Measurements from ENCODE around the gene ARHGEF4.

ARHGEF4 gene

DNA sequence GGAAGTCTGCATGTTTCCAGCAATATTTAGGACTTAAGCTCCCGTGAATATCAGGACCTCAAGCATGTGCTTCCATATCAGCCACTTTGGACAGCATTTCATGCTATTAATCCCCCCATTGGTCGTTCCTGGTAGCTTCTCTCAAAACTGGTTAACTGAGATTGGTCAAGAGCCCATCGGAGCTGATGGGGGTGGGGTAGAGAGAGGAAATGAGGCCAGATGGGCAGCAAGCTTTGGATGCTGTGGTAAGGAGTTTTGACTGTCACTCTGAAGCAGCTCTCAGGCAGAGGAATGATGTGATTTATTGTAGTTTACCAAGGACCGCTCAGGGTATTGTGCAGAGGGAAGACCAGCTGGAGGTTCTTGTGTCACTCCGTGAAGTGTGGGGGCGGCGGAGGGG lies 174.8 kb downstream of the ARHGEF4 start:
- no peak for DNase-seq (ENCODE audit: low read depth in 3 of 3)

DNA sequence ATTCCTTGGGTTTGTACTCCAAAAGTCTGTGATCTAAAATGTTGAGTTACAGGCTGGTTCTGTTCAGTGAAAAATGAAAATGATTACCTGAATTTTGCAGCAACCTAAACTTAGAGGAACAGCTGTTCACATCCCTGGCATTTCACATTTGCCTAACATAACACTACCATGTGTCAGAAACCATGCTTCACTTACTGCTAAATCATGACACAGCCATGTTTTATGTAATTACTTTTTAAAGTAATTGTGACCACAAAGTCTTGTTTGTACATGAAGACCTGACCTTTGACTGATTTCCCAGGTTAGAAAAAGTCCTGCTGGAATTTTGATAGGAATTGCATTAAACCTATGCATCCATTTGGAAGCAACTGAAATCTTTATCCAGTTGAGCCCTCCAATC lies 177.4 kb downstream of the ARHGEF4 start:
- DNase-seq (ENCODE audit: low read depth in 3 of 3) = no peak

DNA sequence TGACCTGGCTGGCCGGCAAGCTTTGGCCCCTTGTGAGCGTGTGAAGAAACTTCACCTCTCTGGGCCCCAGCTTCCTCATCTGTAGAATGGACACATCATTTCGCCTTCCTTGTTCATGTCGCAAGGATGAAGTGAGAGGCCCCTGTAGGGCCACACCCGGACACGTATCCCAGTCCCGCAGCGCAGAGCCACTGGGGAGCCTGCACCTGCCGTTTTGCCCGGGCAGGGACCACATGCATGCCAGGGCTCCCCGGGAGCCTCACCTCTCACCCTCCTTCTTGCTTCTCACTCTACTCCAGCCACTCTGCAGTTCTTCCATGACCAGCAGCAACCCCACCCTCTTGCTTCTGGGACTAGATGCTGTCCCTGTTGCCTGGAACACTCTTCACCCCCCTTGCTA lies 179.1 kb downstream of the ARHGEF4 start:
- DNase-seq (ENCODE audit: low read depth in 3 of 3) = no peak

DNA sequence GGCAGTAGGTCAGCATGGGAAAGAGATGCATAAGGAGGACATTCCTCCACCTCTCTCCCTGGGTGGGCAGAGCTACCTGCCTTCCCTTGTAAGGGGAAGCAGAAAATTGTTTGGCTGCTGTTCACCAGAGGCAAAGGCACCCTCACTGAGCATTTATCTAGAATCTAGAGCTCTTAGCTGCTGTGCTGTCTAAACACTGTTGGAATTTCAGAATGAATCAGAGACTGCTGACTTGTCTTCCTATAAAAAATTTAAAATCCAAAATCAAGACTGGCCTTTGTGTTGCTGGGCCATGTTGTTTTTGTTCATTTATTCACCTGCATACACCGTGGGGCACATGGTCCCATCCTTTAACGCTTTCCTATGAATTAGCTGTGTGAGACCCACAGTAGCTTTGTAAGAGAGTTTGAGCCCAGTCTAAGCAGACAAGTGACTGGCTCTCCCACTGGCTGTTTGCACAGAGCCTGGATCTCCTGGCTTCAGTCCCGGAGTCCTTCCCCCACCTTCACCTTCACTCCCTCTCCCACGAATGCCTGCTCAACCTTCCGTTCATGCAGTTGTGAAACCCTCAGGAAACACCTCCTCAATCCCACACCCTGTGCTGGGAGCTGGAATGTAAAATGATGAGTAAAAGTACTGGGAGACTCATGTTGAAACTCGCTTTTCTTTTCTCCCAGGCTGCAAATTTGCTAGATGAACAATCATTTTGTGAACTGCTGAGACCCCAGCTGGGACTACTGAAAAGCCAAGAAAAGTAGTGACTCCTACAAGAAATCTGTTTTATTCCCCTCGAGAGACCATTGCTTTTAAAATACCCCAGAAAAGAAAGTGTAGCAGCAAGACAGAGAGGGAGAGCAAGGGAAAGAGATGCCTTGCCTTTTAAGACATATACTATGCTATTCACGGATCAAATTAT lies 180.4 kb downstream of the ARHGEF4 start:
- no peak for DNase-seq (ENCODE audit: low read depth in 3 of 3)

DNA sequence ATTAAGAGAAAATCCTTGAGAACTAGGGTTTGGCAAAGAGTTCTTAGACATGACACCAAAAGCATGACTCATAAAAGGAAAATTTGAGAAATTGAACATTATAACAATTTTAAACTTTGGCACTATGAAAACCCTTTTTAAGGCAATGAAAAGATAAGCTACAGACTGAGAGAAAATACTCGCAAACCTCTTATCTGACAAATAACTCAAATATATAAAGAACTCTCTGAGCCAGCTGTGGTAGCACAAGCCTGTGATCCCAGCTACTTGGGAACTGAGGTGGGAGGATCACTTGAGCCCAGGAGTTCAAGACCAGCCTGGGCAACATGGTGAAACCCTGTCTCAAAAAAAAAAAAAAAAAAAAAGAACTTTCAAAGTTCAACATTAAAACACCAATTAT lies 186.0 kb downstream of the ARHGEF4 start:
- DNase-seq (ENCODE audit: low read depth in 3 of 3) = no peak

DNA sequence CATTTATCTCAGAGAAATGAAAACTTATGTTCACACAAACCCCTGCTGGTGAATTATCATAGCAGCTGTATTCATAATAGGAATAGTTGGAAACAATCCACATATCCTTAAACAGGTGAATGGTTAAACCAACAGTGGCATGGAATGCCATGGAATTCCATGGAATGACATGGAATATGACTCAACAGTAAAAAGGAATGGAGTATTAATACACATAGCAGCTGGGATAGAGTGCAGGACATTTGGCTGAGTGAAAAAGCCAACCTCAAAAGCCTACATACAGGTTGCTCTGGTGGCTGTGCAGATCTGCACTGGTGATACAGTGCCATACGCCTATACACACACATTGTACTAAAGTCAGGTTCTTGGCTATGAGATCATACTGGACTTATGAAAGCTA lies 187.0 kb downstream of the ARHGEF4 start:
- DNase-seq (ENCODE audit: low read depth in 3 of 3) = no peak

DNA sequence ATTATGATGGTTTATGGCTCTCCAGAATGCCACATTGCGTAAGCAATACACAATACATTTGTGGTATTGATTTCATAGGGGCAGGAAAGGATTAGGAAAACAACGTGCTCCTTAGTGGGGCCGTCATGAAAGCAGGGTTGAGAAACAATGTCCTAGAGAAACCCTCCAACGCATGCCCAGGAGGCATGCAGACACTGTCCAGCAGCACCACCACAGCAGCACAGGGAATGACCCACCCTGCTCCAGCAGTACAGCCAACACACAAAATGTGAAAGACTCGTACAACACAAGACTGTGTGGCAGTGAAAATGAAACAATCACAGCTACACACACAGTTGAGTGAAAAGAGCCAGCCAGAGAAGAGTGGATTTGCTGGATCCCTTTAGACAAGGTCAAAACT lies 190.2 kb downstream of the ARHGEF4 start:
- no peak for DNase-seq (ENCODE audit: low read depth in 3 of 3)

DNA sequence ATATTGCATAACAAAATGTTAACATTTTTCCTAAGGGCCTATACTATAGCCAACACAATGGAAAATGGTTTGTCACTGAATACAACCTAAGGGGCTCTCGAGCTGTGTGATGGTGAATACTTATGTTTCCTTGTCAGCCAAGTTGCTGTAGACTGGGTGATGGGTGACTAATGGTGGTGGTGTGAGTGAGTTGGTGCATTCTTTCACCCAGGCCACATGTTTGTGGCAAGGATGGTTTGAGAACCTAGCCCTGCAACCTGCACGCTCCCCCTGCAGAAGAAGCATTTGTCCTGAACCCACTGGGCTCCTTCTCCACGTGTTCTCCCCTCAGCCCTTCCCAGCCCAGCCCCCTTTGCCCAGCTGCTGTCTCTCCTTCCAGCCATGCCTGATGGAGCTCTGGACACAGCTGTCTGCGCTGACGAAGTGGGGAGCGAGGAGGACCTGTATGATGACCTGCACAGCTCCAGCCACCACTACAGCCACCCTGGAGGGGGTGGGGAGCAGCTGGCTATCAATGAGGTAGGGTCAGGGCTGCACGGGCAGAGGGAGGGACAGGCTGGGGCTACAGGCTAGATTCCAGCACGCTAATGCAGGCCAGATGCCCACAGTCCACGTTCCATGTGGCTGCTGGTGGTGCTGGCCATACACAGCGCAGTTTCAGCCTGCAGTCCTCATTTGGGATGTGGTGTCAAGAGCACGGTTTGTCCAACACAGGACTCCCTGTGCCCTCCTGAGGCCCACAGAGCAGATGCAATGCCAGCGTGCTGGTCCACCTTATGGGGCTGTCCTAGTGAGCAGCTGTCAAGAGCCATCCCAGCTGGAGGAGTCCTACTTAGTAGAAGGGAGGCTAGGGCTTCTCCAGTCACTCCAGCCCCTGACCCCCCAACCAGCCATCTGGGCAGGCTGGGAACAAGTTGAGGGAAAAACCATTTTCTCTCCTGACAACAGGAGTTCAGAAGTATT lies 191.1 kb downstream of the ARHGEF4 start:
- DNase-seq (ENCODE audit: low read depth in 3 of 3) = no peak

DNA sequence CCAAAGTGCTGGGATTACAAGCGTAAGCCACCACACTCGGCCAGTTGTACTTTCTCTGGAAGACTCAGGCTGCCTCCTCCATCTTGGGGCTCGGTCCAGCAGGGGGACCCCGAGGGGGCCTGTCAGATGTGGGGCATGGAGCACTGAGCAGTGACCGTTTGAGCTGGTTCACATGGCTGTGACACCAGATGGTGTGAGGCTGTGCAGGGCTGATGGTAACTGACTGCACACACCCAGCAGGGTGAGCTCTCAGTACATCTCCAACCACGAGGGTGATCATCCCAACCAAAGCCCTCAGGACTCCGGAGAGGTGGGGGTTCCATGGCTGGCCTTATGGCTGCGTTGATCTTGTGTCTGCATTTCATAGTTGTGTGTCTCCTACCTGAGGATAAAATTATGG lies 193.1 kb downstream of the ARHGEF4 start:
- DNase-seq (ENCODE audit: low read depth in 3 of 3) = no peak

DNA sequence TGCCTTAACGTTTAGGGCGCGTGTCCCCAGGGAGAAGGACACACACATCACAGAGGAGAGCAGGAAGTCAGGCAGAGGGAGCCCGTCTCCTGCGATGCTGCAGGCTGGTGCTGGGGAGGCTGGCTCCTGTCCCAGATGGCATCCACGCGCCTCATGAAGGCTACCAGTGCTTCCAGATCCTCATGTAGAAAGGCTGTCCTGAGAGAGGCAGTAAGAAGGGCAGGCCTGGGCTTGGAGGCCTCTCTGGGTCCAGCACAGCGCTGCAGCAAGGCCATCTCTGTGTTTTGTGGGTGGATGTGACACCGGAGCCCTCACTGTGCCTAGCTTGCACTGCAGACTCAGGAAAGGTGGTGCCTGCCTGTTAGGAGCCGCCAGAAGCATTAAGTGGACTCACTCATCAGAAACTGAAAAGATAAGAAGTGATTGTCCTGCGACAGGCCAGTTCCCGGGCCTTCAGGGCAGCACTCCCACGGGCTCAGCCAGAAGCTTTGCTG lies 193.8 kb downstream of the ARHGEF4 start:
- no peak for DNase-seq (ENCODE audit: low read depth in 3 of 3)

DNA sequence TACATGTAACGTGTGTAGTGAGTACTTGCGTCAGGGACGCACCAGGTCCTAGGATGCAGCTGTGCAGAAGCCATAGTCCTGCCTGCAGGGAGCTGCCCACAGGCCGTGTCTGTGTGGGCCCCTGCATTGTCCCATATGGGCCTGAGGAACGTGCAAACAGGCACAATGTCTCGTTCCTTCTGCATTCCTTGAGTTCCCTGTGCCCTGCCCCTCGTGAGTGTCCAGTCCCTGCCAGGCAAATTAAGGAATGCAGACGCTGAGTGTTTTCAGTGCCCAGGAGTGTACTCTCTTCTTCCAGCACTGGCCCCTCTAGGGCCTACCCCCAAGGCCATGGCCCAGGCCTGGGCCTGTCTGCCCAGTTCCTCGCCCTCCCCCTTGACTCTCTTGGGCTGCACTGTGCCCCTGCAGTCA lies 194.7 kb downstream of the ARHGEF4 start:
- DNase-seq (ENCODE audit: low read depth in 3 of 3) = no peak

DNA sequence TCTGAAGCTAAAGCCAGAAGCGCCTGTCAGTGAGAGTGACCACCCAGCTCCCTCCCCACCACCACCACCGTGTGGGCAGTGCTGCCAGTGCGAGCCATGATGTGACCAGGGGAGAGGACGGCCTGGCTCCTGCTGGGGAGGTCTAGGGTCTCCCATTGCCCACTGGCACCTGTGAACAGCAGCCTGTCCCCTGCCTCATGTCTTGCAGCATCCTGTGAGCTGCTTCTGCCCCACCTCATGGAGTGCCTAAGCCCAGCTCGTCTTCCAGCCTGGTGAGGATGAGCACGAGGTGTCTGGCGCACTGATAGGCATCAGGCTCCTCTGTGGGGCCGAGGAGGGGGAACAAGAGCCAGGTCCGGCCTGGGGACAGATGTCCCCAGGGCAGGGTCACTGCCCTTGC lies 195.2 kb downstream of the ARHGEF4 start:
- no peak for DNase-seq (ENCODE audit: low read depth in 3 of 3)

DNA sequence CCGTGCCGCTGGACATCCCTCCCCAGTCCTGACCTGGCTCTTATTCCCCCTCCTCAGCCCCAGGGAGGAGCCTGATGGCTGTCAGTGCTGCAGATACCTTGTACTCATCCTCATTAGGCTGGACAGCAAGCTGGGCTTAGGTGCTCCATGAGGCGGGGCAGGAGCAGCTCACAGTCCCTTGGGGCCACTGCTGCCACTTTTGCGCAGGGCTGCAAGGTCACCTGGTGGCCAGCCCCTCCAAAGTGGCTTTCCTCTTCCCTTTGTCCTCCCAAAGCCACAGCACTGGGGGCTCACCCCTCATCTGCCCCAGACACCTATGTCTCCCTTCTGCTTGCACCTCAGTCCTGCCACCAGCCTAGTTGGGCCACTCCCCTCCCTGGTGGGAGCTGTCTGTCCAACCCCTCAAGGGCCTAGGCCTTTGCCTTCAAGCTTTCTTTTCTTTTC lies 195.7 kb downstream of the ARHGEF4 start:
- DNase-seq (ENCODE audit: low read depth in 3 of 3) = no peak

DNA sequence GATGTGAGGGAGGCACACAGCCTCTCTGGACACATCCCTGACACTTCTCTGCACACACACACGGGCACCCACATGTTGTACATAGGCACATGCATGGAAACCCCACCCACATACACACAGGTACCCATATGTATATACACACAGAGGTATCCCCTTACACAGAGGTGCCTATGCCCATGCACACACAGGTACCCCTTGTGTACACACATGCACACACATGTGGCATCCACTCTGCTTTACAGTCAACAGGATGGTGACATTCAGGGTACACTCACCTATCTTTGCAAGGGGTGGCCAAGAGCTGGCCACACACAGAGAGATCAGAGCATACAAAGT lies 197.0 kb downstream of the ARHGEF4 start:
- no peak for DNase-seq (ENCODE audit: low read depth in 3 of 3)

DNA sequence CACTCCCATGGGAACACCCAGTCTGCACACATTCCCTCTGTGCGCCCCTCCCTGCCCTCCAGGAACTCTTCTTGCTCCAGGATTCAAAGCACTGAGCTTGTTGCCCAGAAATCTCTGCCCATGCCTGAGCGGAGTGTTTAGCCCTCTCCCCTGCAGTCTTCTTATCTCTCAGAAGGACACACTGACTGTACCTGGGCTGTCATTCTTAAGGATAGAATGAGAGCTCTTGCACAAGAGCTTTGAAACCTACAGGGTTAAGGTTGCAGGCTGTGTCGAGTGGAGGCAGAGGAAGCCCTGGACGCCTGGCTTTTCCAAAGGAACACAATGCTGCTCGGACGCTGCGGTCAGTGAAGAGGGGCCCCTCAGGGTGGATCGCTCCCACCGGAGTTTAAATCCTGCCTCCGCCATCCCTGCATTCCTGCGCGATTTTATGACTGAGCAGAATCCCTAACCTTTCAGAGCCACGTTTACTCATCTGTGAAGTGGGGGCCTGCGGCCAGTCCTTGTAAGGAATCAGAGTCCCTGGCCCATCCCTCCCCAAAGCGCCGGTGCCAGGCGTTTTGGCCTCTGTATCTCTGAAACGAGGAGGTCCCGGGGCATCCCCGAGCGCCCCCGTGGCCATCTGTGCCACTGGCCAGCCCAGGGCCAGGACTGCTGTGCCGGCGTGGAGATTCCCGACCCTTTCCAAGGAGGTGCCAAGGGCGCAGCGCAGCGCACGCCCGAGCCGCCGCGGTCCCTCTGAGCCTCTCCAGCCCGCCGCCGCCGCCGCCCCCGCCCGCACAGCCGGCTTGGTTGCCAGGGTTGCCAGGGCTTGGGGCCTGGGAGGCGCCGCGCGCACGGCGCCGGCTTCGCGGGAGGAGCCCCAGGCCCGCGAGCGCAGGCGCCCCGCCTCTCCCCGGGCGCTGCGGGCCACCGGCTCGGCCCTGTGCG lies 197.7 kb downstream of the ARHGEF4 start:
- peak in 1 of 3 experiments; percentile 33 for DNase-seq (ENCODE audit: low read depth in 3 of 3)

DNA sequence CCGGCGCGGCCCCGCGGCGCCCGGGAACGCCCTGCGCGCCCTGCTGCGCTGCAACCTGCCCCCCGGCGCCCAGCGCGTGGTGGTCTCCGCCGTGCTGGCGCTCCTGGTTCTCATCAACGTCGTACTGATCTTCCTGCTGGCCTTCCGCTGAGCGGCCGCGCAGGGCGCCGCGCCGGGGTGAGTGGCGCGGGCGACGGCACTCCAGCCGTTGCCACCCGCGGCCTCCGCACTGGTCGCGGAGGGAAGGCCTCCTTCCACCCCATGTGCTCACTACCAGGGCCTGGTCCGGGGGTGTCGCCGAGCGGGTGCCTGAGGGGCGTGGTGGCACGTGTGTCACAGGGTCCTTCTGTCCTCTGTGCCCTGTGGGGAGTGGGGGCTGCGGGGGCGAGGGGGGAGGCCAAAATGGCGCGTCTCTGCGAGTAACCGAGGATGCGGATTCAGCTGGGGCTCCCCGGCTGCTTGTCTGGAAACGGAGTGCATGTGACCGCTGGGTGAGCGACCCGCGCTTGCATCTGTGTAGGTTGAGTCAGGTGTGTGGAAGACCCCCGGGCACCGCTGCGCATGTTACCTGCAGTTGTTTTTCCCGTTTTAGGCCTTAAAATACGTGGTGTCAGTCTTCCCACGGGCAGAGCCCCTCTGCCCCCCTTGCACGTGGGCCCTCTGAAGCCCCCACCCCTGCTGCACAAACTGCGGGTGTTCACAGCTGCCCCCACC lies 198.6 kb downstream of the ARHGEF4 start:
- no peak for DNase-seq (ENCODE audit: low read depth in 3 of 3)

DNA sequence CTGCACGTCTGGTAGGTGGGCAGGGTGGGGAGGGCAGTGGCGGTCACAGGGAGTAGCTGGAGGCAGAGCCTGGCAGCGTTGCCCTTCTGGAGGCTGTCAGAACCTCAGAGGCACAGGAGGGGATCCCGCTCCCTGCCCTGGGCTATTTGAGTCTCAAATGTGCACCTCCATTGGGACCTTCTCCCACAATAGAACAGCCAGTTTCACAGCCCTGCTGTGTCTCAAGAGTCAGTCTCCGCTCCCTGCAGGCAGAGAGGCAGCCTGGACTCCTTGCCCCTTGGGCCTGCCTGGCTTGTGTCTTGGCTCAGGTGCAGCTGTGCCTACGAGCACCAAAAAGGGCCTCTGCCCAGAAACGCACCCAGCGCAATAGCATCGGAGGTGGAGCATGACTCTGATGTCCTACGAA lies 199.1 kb downstream of the ARHGEF4 start:
- no peak for DNase-seq (ENCODE audit: low read depth in 3 of 3)

DNA sequence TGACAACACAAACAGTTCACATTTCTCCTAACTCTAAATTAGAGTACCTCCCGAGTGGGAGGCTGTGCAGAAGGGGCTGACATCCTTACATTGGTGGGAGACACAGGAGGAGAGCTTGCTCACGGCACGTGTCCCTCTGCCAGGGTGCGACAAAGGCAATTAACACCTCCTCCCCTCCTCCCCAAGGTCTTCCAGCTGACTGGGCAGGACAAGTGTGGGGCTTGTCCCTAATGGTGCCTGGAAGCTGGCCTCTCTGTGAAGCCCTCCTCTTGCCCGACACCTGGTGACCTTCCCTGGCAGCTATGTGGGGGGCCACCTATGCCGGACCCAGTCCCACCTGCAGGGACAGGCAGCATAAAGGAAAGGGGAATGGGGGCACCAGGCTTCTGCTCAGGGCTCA lies 199.6 kb downstream of the ARHGEF4 start:
- DNase-seq (ENCODE audit: low read depth in 3 of 3) = no peak

DNA sequence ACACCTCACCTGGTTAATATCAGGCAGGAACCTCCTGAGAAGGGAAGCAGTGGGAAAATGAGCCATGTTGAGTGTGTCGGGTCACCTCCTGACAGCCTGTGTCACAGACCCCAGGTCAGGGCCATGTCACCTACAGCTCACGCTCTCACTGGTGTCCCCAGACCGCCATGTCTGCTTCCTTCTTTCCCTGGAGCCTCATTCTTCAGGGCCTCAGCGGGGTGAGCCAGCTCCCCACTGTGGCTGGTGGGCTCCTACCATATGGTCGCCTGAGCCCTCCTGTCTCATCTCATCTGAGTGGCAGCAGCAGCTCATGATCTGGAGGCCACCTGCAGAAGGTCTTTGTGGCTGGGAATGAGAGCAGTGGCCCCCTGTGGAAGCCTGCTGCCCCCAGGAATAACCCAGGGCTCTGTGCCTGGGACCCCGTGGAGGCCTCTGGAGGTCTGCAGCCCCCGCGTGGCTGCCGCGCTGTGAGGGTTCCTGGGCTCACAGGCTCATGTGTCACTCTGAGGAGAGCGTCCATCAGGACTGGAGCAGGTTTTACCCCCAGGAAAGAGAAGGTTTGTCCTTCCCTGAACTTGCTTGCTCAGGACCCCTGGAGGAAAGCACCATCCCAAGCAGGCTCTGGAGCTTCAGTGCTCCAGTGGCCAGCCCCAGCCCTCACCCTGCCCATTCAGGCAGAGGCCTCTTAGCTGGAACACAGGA lies 200.1 kb downstream of the ARHGEF4 start:
- no peak for DNase-seq (ENCODE audit: low read depth in 3 of 3)
